Activated CD8-positive, alpha-beta T cell treated with anti-CD3 and anti-CD28 coated beads, Interleukin-2, amount 10 ng/mL, durations not matched to agents 7 days and 5 days (primary cell): ENCODE data around the gene OR52A1. TPM values are rescaled to one million over a fixed set of nuclear protein-coding genes. Genes with fewer than 3 reads are reported as not detected.

Source experiments
- ATAC-seq: fragments of 150-1000 bp; cut with Tn5 transposase; one replicate; pipeline ENCODE4 v1.10.0; 2021; ENCODE audit warnings: moderate library complexity
- CTCF ChIA-PET: fragments of 350-600 bp; sonication (Branson Sonifier 250); formaldehyde crosslinking; loops from one replicate; lab custom pipeline; 2021; ENCODE audit warnings: antibody characterized with exemption; lab: Charles Lee
- POLR2A ChIA-PET: fragments of 350-600 bp; sonication (Branson Sonifier 250); formaldehyde crosslinking; loops from one replicate; lab custom pipeline; 2021; ENCODE audit warnings: antibody characterized with exemption; lab: Charles Lee
- DNase-seq: peaks from one replicate; pipeline ENCODE4 v3.0.0-alpha.2; 2020
- H3K27ac Mint-ChIP-seq: one replicate; pipeline ENCODE4 v1.8.0; 2021; ENCODE audit warnings: mild to moderate bottlenecking, mixed read lengths
- H3K27me3 Mint-ChIP-seq: one replicate; pipeline ENCODE4 v1.8.0; 2021; ENCODE audit warnings: low read depth, mixed read lengths
- H3K36me3 Mint-ChIP-seq: one replicate; pipeline ENCODE4 v1.8.0; 2021; ENCODE audit warnings: low read depth, mixed read lengths
- H3K4me1 Mint-ChIP-seq: one replicate; pipeline ENCODE4 v1.8.0; 2021; ENCODE audit warnings: low read depth, mixed read lengths
- H3K4me3 Mint-ChIP-seq: one replicate; pipeline ENCODE4 v1.8.0; 2021; ENCODE audit warnings: mild to moderate bottlenecking, mixed read lengths
- H3K9me3 Mint-ChIP-seq: one replicate; pipeline ENCODE4 v1.8.0; 2022; ENCODE audit warnings: mixed read lengths; ENCODE audit not compliant: insufficient read depth
- total RNA-seq, 2 experiments: library from RNA; stranded (reverse); gene quantifications; one replicate each; pipeline ENCODE4 v1.2.3, GENCODE V29; 2021

The OR52A1 gene
- total RNA-seq, 2 experiments from 2014 or later: not detected

- ATAC-seq (no peak), DNase-seq (no peak)
- H3K9me3 Mint-ChIP-seq: no peaks in the 10 kb centered on the region
- POLR2A ChIA-PET: no interaction called here
- no peak overlapping the region for H3K4me3 Mint-ChIP-seq
- peaks cover 8% of the 10 kb centered on the region for H3K27me3 Mint-ChIP-seq
- H3K27ac Mint-ChIP-seq: no peak overlapping the region
- no peaks in the 10 kb centered on the region for H3K4me1 Mint-ChIP-seq
- H3K36me3 Mint-ChIP-seq: no peaks in the 10 kb centered on the region
- CTCF ChIA-PET: interaction anchor here (0.6 to 1.5 kb wide), 4 partner anchors 154 to 684 kb away, joined by 3 to 5 read pairs (median 4); partner anchors contain the start of gene OR51D1
Observed at GRCh38 chr11:5124891-5125620, 29.5 kb downstream of the OR52A1 start.

GRCh38 chr11:5123802-5124521 is 30.6 kb downstream of the OR52A1 start:
- Mint-ChIP-seq H3K27me3 (peaks cover 8% of the 10 kb centered on the region), H3K27ac (no peak overlapping the region), H3K9me3 (no peaks in the 10 kb centered on the region), H3K4me1 (no peaks in the 10 kb centered on the region), H3K4me3 (no peak overlapping the region), H3K36me3 (no peaks in the 10 kb centered on the region)
- CTCF ChIA-PET: interaction anchor here (1.0 to 1.5 kb wide), 4 partner anchors 8 to 165 kb away, joined by 3 to 4 read pairs (median 3); no protein-coding TSS in a partner anchor
- POLR2A ChIA-PET: no interaction called here
- DNase-seq (peak; percentile 64), ATAC-seq (peak; percentile 49)

GRCh38 chr11:5118893-5119292 is 35.7 kb downstream of the OR52A1 start:
- H3K4me3 Mint-ChIP-seq: no peak overlapping the region
- no peak for ATAC-seq
- no peaks in the 10 kb centered on the region for H3K4me1 Mint-ChIP-seq
- no peaks in the 10 kb centered on the region for H3K27me3 Mint-ChIP-seq
- CTCF ChIA-PET: no interaction called here
- H3K27ac Mint-ChIP-seq: no peak overlapping the region
- no peaks in the 10 kb centered on the region for H3K9me3 Mint-ChIP-seq
- POLR2A ChIA-PET: no interaction called here
- DNase-seq: no peak
- H3K36me3 Mint-ChIP-seq: no peaks in the 10 kb centered on the region

GRCh38 chr11:5117588-5117987 is 37.0 kb downstream of the OR52A1 start:
- no peaks in the 10 kb centered on the region for H3K27me3 Mint-ChIP-seq

GRCh38 chr11:5115339-5115738 is 39.2 kb downstream of the OR52A1 start:
- ATAC-seq: no peak
- no peak for DNase-seq
- Mint-ChIP-seq H3K27me3 (no peaks in the 10 kb centered on the region), H3K9me3 (no peaks in the 10 kb centered on the region), H3K36me3 (no peaks in the 10 kb centered on the region), H3K4me3 (no peak overlapping the region), H3K27ac (no peak overlapping the region), H3K4me1 (no peaks in the 10 kb centered on the region)
- ChIA-PET POLR2A (no interaction called here), CTCF (interaction anchor here (1.3 kb wide), 1 partner anchor 9 kb away, joined by 3 read pairs; no protein-coding TSS in a partner anchor)

More at GRCh38 chr11:5117588-5117987, 37.0 kb downstream of the OR52A1 start:
- H3K4me1 Mint-ChIP-seq: no peaks in the 10 kb centered on the region
- no peaks in the 10 kb centered on the region for H3K36me3 Mint-ChIP-seq
- POLR2A ChIA-PET: no interaction called here
- no peak overlapping the region for H3K4me3 Mint-ChIP-seq
- no peaks in the 10 kb centered on the region for H3K9me3 Mint-ChIP-seq
- CTCF ChIA-PET: no interaction called here
- H3K27ac Mint-ChIP-seq: no peak overlapping the region
- no peak for ATAC-seq
- DNase-seq: no peak

GRCh38 chr11:5107285-5107684 is 47.3 kb downstream of the OR52A1 start:
- Mint-ChIP-seq H3K4me1 (no peaks in the 10 kb centered on the region), H3K27me3 (no peaks in the 10 kb centered on the region), H3K9me3 (no peaks in the 10 kb centered on the region), H3K36me3 (no peaks in the 10 kb centered on the region), H3K4me3 (no peak overlapping the region), H3K27ac (no peak overlapping the region)
- ChIA-PET CTCF (no interaction called here), POLR2A (no interaction called here)
- no peak for ATAC-seq
- no peak for DNase-seq

- no peak for ATAC-seq
- Mint-ChIP-seq H3K4me3 (no peak overlapping the region), H3K27me3 (no peaks in the 10 kb centered on the region), H3K36me3 (no peaks in the 10 kb centered on the region), H3K27ac (no peak overlapping the region), H3K4me1 (no peaks in the 10 kb centered on the region), H3K9me3 (no peaks in the 10 kb centered on the region)
- no peak for DNase-seq
- ChIA-PET POLR2A (no interaction called here), CTCF (no interaction called here)
Observed at GRCh38 chr11:5103066-5103465, 51.5 kb downstream of the OR52A1 start.

- no peak overlapping the region for H3K27ac Mint-ChIP-seq
- CTCF ChIA-PET: no interaction called here
- no peaks in the 10 kb centered on the region for H3K27me3 Mint-ChIP-seq
Observed at GRCh38 chr11:5102246-5102645, 52.3 kb downstream of the OR52A1 start.

GRCh38 chr11:5096011-5096410 is 58.5 kb downstream of the OR52A1 start:
- POLR2A ChIA-PET: no interaction called here
- H3K9me3 Mint-ChIP-seq: no peaks in the 10 kb centered on the region
- H3K36me3 Mint-ChIP-seq: no peaks in the 10 kb centered on the region
- H3K4me1 Mint-ChIP-seq: no peaks in the 10 kb centered on the region
- no peak overlapping the region for H3K4me3 Mint-ChIP-seq
- H3K27ac Mint-ChIP-seq: no peak overlapping the region
- CTCF ChIA-PET: no interaction called here
- no peaks in the 10 kb centered on the region for H3K27me3 Mint-ChIP-seq
- DNase-seq: no peak
- ATAC-seq: no peak

More at GRCh38 chr11:5102246-5102645, 52.3 kb downstream of the OR52A1 start:
- DNase-seq: no peak
- no peak for ATAC-seq
- no peaks in the 10 kb centered on the region for H3K9me3 Mint-ChIP-seq
- H3K36me3 Mint-ChIP-seq: no peaks in the 10 kb centered on the region
- POLR2A ChIA-PET: no interaction called here
- H3K4me1 Mint-ChIP-seq: no peaks in the 10 kb centered on the region
- H3K4me3 Mint-ChIP-seq: no peak overlapping the region

Other genes with a start within 250 kb of the OR52A1 start
- gene OR51G2, start 235.4 kb downstream of the OR52A1 start, total RNA-seq: not detected
- not detected for gene OR51G1, start 230.4 kb downstream of the OR52A1 start, total RNA-seq
- gene OR51A4, start 207.2 kb downstream of the OR52A1 start, total RNA-seq: not detected
- gene OR51A2, start 199.0 kb downstream of the OR52A1 start, total RNA-seq: not detected
- gene OR51L1, start 159.9 kb downstream of the OR52A1 start, total RNA-seq: not detected
- gene OR52J3, start 108.2 kb downstream of the OR52A1 start, total RNA-seq: not detected
- not detected for gene OR52E2, start 95.1 kb downstream of the OR52A1 start, total RNA-seq
- not detected for gene OR52E1, start 85.2 kb downstream of the OR52A1 start, total RNA-seq
- gene OR52A5, start 16.4 kb downstream of the OR52A1 start, total RNA-seq: not detected
- not detected for gene OR51V1, start 45.9 kb upstream of the OR52A1 start, total RNA-seq
- gene HBB, start 72.3 kb upstream of the OR52A1 start, total RNA-seq: not detected
- gene HBD, start 79.7 kb upstream of the OR52A1 start, total RNA-seq: not detected
- not detected for gene HBG1, start 95.1 kb upstream of the OR52A1 start, total RNA-seq
- gene HBG2, start 100.0 kb upstream of the OR52A1 start, total RNA-seq: not detected
- not detected for gene HBE1, start 115.2 kb upstream of the OR52A1 start, total RNA-seq
- gene OR51B4, start 147.2 kb upstream of the OR52A1 start, total RNA-seq: not detected
- gene OR51B2, start 169.5 kb upstream of the OR52A1 start, total RNA-seq: not detected
- gene OR51B5, start 188.8 kb upstream of the OR52A1 start, total RNA-seq: not detected
- not detected for gene OR51B6, start 196.8 kb upstream of the OR52A1 start, total RNA-seq
- gene OR51M1, start 229.1 kb upstream of the OR52A1 start, total RNA-seq: not detected